ENCODE measurements around the gene EWSR1.

Gene EWSR1

DNA sequence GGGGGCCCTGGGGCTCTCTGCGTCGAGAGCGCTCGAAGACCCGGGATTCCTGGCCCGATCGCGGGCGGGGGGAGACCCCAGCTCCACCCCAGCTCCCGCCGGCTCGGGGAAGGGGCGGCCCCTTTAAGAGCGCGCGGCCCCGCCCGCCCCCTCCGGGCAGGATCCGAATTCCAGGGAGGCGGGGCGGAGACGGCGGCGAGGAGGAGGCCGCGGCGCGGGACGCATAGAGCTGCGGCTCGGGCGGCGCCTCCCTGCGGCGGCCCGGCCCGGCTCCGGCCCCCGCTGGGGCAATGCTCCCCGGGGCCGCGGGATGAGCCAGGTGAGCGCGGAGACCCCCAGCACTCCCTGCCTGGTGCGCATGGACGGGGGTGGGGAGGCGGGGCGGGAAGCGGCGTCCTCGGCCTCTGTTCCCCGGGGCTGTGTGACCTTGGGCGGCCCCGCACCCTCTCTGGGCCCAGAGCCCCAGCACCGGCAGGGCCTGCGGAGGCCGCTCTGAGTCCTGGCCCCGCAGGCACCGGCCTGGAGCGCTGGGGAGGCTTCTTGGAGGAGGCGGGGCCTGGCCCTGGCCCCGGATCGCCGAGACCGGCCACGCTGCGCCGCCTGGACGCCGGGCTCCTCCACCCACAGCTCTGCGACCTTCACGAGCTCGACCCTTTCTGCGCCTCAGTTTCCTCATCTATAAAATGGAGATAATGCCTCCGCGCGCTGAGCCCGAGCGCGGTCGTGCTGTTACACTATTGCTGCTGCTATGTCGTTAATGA lies 38.9 kb downstream of the EWSR1 start:
- DNase-seq: peak; percentile 84

- DNase-seq: no peak
Observed at GRCh38 chr22:29307596-29308147, 39.6 kb downstream of the EWSR1 start.

- no peak for DNase-seq
Observed at GRCh38 chr22:29308148-29308790, 40.2 kb downstream of the EWSR1 start.

- DNase-seq: peak; percentile 52
Observed at GRCh38 chr22:29308791-29309262, 40.8 kb downstream of the EWSR1 start.

GRCh38 chr22:29309332-29310064 lies 41.4 kb downstream of the EWSR1 start:
- no peak for DNase-seq

DNA sequence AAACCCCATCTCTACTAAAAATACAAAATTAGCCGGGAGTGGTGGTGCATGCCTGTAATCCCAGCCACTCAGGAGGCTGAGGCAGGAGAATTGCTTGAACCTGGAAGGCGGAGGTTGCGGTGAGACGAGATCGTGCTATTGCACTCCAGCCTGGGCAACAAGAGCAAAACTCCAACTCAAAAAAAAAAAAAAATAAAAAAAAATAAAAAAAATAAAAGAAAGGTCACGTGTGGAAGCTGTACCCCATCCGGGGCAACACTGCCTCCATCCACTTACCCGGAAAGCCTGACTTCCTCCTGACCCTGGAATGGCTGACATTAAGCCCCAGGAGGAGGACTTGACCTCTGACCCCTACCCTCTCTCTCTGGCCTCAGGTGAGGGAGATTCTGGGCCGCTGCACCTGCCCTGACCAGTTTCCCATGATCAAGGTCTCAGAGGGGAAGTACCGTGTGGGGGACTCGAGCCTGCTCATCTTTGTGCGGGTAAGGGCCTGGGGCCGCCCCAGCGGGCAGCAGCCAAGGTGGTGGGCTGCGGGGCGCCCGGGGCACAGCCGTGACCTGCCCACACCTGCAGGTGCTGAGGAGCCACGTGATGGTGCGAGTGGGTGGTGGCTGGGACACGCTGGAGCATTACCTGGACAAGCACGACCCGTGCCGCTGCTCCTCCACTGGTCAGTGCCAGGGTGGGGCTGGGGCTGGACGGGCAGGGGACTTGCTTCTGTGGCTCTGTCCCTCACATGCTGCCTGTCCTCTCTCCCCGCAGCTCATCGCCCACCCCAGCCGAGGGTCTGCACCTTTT lies 42.2 kb downstream of the EWSR1 start:
- DNase-seq: no peak

DNA sequence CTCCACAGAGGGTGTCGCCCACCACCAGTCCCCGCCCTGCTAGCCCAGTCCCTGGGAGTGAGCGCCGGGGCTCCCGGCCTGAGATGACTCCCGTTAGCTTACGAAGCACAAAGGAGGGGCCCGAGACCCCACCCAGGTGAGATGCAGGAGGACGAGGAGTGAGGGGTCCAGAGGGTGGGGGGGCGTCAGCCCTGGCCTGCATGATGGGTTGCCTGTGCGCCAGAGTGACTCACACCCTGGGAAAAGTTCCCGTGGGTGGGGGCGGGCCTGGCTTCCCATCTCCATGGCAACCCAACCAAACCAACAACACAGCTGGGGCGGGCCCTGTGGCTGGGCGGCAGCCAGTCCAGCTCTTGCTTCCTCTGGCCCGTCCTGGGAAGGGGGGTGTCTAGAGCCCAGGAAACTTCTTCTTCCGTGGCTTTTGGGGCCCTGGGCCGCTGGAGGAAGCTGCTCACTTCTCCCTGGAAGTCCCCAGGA lies 42.8 kb downstream of the EWSR1 start:
- peak; percentile 96 for DNase-seq

GRCh38 chr22:29311464-29312217 lies 43.6 kb downstream of the EWSR1 start:
- DNase-seq: no peak

- no peak for DNase-seq
Observed at GRCh38 chr22:29312218-29313125, 44.4 kb downstream of the EWSR1 start.

DNA sequence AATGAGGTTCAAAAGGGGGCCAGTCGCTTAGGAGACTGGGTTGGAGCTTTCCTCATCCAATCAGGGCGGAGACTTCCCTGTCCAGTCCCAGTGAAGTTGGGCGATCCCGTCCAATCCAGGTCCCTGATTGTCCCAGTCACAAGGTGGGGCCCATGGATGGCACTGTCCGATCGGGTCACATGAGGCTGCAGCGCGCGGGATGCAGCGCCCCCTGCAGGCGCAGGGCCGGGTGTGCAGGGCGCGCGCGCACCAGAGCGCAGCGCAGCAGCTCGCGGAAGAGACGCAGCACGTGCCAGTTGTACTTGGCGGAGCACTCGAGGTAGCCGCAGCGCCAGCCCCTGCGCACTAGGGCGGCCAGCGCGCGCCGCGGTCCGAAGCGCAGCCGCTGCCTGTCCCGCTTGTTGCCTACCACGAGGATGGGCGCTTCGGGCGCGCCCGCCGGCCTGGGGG lies 45.1 kb downstream of the EWSR1 start:
- DNase-seq: peak; percentile 34

DNA sequence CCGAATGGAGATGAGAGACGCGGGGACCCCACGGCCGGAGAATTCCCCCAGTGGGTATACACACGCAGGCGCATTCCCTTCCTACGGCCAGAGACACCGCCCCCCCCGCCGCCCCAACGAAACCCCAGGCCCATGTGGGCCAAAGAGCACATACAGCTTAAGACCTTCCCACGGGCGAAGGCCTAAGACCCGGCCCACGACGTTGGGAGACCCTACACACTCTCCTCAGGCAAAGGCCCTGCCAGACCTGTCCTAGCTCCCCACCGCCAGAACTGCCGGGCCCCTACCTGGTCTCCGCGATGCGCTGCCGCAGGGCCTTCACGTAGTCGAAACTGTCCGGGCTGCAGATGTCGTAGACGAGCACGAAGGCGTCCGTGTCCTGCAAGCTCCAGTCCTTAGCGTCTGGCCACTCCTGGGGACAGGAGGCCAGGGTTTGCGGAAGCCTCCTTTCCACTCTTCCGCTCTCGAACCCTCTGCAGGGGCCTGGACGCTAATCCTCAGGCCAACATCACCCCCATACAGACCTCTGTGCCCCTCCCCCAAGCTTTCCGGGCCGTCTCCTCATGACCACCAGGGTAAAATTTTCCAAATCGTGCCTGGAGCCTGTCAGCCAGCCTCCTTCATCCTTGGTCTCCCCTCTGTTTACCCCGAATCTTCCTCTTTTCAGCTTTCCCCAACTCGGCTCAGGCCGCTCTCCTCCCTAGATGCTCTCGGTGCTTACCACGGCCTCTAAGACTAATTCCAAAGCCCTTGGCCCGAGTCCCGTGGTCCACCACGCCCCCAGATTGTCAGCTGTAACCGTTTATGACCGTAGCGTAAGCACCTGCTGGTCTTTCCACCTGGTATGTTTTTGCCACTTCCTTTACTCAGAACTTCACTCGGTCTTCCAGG lies 45.8 kb downstream of the EWSR1 start:
- no peak for DNase-seq

GRCh38 chr22:29314537-29315285 lies 46.6 kb downstream of the EWSR1 start:
- no peak for DNase-seq

DNA sequence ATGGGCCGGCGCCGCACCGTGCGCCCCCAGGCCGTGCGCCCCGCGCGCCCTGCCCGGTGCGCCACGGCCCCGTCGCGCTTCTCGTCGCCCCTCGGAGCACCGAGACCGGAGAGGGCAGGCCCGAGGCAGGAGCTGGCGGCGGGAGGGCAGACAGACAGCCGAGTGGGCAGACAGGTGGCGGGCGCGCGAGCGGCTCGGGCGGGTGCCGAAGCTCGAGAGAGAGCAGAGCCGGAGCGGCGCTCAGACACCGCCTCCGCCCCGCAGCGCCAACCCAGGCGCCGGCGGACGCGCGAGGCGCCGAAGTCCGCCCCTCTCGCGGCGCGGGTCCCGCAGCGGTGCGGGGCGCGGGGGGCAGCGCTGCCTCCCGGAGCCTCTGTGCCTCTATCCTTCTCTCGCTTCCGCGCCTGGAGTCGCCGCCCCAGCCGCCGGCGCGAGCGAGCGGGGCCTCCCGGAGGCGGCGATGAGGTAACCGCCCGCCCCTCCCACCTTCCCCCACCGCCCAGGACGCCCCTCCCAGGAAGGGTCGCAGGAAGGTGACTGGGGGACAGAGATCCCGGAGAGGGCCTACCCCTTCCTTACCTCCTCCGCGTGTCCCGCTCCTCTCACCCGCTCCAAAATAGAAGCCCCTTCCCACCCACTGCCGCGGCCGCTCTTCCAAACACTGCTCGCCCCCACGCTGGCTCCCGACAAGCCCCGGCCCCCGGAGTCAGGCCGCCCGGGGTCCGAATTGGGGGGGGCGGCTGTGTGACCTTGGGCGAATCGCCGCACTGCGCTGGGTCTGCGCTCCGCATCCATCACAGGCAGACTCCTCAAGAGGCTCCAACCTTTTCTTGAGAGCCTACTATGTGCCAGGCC lies 47.4 kb downstream of the EWSR1 start, which contains the start of gene RASL10A:
RASL10A (minus strand) TSS at position 412 of the 855 bp plus-strand sequence. CDS start 451 bp downstream, outside the sequence.
- no peak for DNase-seq

DNA sequence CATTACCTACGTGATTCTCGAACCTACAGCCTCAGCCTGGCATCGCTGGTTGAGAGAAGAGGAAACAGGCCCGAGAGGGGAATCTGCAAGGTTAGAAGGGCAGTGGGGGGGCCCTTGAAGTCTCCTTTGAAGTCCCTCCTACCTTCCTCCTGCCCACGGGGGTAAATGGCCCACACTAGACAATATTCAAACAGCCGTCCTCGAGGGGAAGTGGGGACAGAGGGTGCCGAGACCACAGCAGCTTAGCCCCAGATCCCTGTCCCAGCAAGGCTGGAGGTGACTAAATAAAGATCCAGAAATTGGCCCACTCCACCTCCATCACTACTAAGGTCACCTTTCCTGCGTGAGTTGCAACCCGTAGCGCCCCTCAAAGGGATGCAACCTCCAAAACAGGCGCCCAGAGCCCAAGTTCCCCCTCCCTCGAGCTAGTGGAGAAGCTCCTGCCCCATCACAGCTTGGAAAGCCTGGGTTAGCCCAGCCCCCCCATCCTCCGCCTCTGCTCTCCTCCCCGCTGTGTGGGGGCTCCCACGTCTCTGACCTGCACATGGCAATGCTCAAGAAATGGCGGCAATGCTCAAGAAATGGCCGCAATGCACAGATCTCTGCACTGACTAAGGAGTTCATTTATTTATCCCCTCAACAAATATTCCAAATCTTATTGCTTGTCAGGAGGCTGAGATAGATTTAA lies 48.2 kb downstream of the EWSR1 start:
- DNase-seq: no peak

DNA sequence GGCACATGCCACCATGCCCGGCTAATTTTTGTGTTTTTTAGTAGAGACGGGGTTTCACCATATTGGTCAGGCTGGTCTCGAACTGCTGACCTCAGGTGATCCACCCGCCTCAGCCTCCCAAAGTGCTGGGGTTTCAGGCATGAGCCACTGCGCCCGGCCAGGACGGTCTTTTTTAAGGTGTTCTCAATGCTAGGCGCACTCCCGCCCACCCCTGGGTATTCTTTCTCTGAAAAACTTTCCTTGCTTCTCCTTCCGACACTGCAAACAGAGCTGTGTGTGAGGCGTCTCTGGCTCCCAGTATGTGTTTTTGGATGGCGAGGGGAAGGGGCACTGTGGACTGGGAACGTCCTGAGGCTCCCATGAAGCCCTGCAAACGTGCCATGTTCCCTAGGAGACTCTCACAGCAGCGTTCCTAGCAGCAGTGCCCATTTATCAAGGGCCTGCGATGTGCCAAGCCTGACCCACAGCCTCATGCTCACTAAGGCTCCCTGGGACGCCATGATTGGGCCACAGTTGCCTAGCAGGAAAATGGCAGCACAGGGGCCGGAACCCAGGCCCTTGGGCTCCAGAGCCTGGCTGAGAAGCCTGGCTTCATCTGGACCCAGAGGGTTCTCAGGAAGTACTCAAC lies 49.9 kb downstream of the EWSR1 start:
- DNase-seq: no peak

GRCh38 chr22:29319072-29319471 lies 51.0 kb downstream of the EWSR1 start:
- DNase-seq: no peak
